Central memory CD8-positive, alpha-beta T cell (primary cell): Measurements from ENCODE around the gene ENDOV.
A peak's percentile ranks its signal among the peaks of the same experiment; 100 is the strongest.

ENCODE experiments used
- ATAC-seq: fragments of 150-1000 bp; cut with Tn5 transposase; replicated peaks from 2 replicates; pipeline ENCODE4 v1.10.0; 2022; ENCODE audit warnings: mild to moderate bottlenecking, moderate FRiP score, moderate number of reproducible peaks; ENCODE audit not compliant: poor library complexity, severe bottlenecking; ENCODE audit errors: extremely low read depth
- DNase-seq, 2 donors: peaks; one replicate each; pipeline ENCODE4 v3.0.0; 2021; ENCODE audit warnings: low spot score in 2 of 2
- H3K27ac Mint-ChIP-seq: one replicate; pipeline ENCODE4 v1.8.0; 2022; ENCODE audit warnings: low read depth, mild to moderate bottlenecking, moderate library complexity, mixed read lengths
- H3K27me3 Mint-ChIP-seq: one replicate; pipeline ENCODE4 v1.8.0; 2022; ENCODE audit warnings: mixed read lengths
- H3K36me3 Mint-ChIP-seq: one replicate; pipeline ENCODE4 v1.8.0; 2022; ENCODE audit warnings: mild to moderate bottlenecking, moderate library complexity, mixed read lengths; ENCODE audit not compliant: insufficient read depth
- H3K4me1 Mint-ChIP-seq: one replicate; pipeline ENCODE4 v1.8.0; 2022; ENCODE audit warnings: mixed read lengths
- H3K4me3 Mint-ChIP-seq: one replicate; pipeline ENCODE4 v1.8.0; 2022; ENCODE audit warnings: mild to moderate bottlenecking, moderate library complexity, mixed read lengths
- H3K9me3 Mint-ChIP-seq: one replicate; pipeline ENCODE4 v1.8.0; 2022; ENCODE audit warnings: mixed read lengths

Gene ENDOV

DNA sequence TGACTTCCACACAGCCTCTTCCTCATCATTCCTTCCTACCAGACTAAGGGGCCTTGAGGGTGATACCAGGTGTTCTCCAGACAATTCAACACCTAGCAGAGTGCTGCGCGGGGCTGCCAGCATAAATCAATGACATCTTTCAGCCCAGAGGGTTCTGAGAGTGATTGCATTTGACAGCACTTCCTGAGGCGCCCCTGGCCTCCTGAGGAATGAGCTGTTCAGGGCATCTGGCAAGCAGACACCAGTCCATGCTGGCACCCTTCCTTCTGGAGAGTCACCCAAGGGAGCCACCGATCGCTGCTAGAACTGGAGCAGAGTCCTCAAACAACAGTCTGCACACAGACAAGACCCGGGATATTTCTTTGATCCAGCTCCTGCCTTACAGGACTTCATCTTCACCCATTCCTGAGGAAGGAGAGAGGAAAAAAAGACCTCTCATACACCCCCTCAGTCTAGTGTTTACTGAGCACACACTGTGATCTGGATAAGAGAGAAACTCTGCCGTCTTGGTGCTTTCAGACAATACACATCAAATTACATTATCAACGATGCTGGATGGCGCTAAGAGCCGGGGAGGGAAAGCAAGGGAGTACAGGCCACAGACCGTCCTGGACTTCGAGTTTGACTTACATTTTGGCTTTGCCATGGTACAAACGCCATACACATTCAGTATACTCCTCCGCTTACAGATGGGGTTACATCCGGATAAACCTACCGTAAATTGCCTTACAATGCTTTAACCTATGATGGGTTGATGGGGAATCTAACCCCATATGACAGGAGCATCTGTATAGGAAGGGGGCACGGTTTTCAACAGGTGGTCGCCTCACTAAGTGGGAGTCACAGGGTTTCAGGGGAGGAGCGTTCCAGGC lies 38.4 kb downstream of the ENDOV start:
- Mint-ChIP-seq H3K36me3 (peaks cover 9% of the 10 kb centered on the region), H3K27ac (peak overlapping the region; percentile 95), H3K27me3 (peaks cover 35% of the 10 kb centered on the region), H3K9me3 (no peaks in the 10 kb centered on the region), H3K4me1 (peaks cover 14% of the 10 kb centered on the region), H3K4me3 (peak overlapping the region; percentile 87)
- no peak for ATAC-seq
- DNase-seq, result no peak

DNA sequence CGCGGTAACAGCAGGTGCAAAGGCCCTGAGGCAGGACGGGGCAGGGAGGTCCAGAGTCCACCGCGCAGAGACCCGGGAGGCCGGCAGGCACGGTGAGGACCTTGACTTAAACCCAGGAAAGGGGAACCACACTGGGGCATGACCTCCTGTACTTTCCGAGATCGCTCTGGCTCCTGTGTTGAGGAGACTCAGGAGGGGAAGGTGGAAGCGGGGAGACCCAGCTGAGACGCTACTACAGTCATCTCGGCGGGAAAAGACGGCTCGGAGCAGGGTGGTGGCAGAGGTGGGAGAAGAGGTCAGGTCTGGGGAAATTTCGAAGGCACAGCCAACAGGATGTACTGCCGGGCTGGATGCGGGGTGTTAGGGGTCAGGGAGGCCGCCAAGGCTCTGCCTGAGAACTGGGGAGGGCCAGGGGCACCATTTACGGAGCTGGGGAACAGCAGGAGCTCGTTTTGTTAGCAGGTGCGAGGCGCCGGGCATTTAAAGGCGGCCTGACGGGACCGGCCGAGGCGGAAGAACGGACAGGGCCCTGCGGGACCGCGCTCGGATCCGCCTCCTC lies 39.1 kb downstream of the ENDOV start:
- Mint-ChIP-seq H3K4me1 (peaks cover 14% of the 10 kb centered on the region), H3K4me3 (peak overlapping the region; percentile 87), H3K27ac (peak overlapping the region; percentile 95), H3K27me3 (peaks cover 39% of the 10 kb centered on the region), H3K9me3 (no peaks in the 10 kb centered on the region), H3K36me3 (peaks cover 9% of the 10 kb centered on the region)
- no peak for ATAC-seq
- DNase-seq, result no peak

- ATAC-seq (peak; percentile 91), DNase-seq (peak; percentile 85 to 93)
- Mint-ChIP-seq H3K36me3 (peaks cover 9% of the 10 kb centered on the region), H3K27ac (peak overlapping the region; percentile 95), H3K27me3 (peaks cover 46% of the 10 kb centered on the region), H3K4me3 (peak overlapping the region; percentile 87), H3K4me1 (peaks cover 14% of the 10 kb centered on the region), H3K9me3 (no peaks in the 10 kb centered on the region)
Observed at GRCh38 chr17:80454557-80455335, 39.8 kb downstream of the ENDOV start.

GRCh38 chr17:80455336-80455710 lies 40.4 kb downstream of the ENDOV start:
- no peaks in the 10 kb centered on the region for H3K9me3 Mint-ChIP-seq
- peak overlapping the region; percentile 87 for H3K4me3 Mint-ChIP-seq
- peak; percentile 24 for ATAC-seq
- H3K27me3 Mint-ChIP-seq, result peaks cover 46% of the 10 kb centered on the region
- peak overlapping the region; percentile 95 for H3K27ac Mint-ChIP-seq
- H3K36me3 Mint-ChIP-seq, result peaks cover 9% of the 10 kb centered on the region
- no peak for DNase-seq
- H3K4me1 Mint-ChIP-seq, result peaks cover 14% of the 10 kb centered on the region

DNA sequence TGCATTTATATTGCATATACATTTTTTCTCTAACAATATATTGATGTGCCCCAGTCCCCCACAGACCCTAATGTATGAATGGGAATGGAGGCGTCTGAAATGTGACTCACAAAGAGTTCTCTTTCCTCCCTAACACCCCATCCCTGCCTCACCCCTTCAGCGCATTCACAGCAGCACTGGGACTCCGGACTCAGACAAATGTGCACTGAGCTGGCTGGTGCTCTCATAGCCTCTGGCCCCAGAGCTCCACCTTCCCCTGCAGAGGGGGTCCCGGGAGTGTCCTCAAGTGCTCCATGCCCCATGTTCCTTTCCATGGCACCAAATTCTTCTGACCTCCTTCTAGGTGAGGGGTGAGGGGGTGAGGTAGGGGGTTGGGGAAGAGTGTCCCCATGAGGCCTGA lies 40.8 kb downstream of the ENDOV start:
- DNase-seq (no peak), ATAC-seq (no peak)
- H3K4me1 Mint-ChIP-seq, result peaks cover 14% of the 10 kb centered on the region
- peaks cover 9% of the 10 kb centered on the region for H3K36me3 Mint-ChIP-seq
- H3K9me3 Mint-ChIP-seq, result no peaks in the 10 kb centered on the region
- peak overlapping the region; percentile 87 for H3K4me3 Mint-ChIP-seq
- peak overlapping the region; percentile 95 for H3K27ac Mint-ChIP-seq
- H3K27me3 Mint-ChIP-seq, result peaks cover 46% of the 10 kb centered on the region

- DNase-seq, result no peak
- Mint-ChIP-seq H3K27me3 (peaks cover 52% of the 10 kb centered on the region), H3K4me3 (peak overlapping the region; percentile 87), H3K36me3 (peaks cover 9% of the 10 kb centered on the region), H3K27ac (no peak overlapping the region), H3K4me1 (peaks cover 14% of the 10 kb centered on the region), H3K9me3 (no peaks in the 10 kb centered on the region)
- ATAC-seq, result no peak
Observed at GRCh38 chr17:80456465-80457235, 41.7 kb downstream of the ENDOV start.

- peak overlapping the region; percentile 87 for H3K4me3 Mint-ChIP-seq
- peaks cover 14% of the 10 kb centered on the region for H3K4me1 Mint-ChIP-seq
- ATAC-seq (no peak), DNase-seq (no peak)
- H3K27me3 Mint-ChIP-seq, result peaks cover 59% of the 10 kb centered on the region
- H3K36me3 Mint-ChIP-seq, result peaks cover 11% of the 10 kb centered on the region
- no peak overlapping the region for H3K27ac Mint-ChIP-seq
- no peaks in the 10 kb centered on the region for H3K9me3 Mint-ChIP-seq
Observed at GRCh38 chr17:80457236-80457856, 42.4 kb downstream of the ENDOV start.

GRCh38 chr17:80458016-80458415 lies 43.0 kb downstream of the ENDOV start:
- Mint-ChIP-seq H3K36me3 (peaks cover 11% of the 10 kb centered on the region), H3K4me1 (peaks cover 14% of the 10 kb centered on the region), H3K27ac (no peak overlapping the region), H3K27me3 (peaks cover 60% of the 10 kb centered on the region), H3K9me3 (no peaks in the 10 kb centered on the region), H3K4me3 (no peak overlapping the region)
- ATAC-seq (no peak), DNase-seq (no peak)

DNA sequence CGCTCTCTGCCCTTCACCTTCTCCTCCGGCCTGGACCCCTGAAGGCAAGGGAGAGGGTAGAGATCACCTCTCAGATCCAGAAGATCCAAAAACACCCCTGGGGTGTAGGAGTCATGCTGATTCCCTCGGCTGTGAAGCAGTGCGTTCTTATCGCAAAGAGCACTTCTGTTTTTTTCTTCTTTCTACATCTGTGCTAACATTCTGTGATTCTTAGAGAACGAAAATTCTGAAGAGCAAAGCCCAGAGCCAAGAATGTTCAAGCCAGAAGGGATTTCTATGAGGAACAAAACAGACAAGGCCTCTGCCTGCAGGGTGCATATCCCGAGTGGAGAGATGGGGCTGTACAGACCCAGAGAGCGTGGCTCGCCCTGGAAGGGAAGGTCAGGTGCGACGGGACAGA lies 44.3 kb downstream of the ENDOV start:
- Mint-ChIP-seq H3K27ac (no peak overlapping the region), H3K4me3 (no peak overlapping the region), H3K9me3 (no peaks in the 10 kb centered on the region), H3K4me1 (peaks cover 6% of the 10 kb centered on the region), H3K27me3 (peaks cover 60% of the 10 kb centered on the region), H3K36me3 (peaks cover 9% of the 10 kb centered on the region)
- ATAC-seq (no peak), DNase-seq (no peak)

DNA sequence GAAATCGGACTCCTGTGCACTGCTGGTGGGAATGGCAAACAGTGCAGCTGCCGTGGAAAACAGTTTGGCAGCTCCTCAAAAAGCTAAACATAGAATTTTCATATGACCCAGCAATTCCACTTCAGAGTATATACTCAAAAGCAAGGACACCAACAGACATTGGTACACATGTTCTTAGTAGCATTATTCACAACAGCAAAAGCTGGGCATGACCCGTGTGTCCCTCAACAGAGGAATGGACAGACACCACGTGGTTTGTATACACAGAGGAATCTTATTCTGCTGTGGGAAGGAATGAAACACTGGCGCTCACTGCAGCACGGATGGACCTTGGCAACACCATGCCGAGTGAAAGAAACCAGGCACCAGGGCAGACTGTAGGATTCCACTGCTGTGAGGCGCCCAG lies 45.5 kb downstream of the ENDOV start:
- Mint-ChIP-seq H3K27ac (no peak overlapping the region), H3K9me3 (no peaks in the 10 kb centered on the region), H3K27me3 (peaks cover 69% of the 10 kb centered on the region), H3K36me3 (peaks cover 5% of the 10 kb centered on the region), H3K4me1 (peaks cover under 1% of the 10 kb centered on the region), H3K4me3 (no peak overlapping the region)
- ATAC-seq (no peak), DNase-seq (no peak)

GRCh38 chr17:80461528-80462160 lies 46.7 kb downstream of the ENDOV start:
- no peaks in the 10 kb centered on the region for H3K9me3 Mint-ChIP-seq
- H3K4me1 Mint-ChIP-seq, result no peaks in the 10 kb centered on the region
- H3K36me3 Mint-ChIP-seq, result peaks cover 5% of the 10 kb centered on the region
- H3K4me3 Mint-ChIP-seq, result no peak overlapping the region
- DNase-seq (no peak), ATAC-seq (no peak)
- H3K27me3 Mint-ChIP-seq, result peaks cover 79% of the 10 kb centered on the region
- H3K27ac Mint-ChIP-seq, result no peak overlapping the region
